Neural cell (in vitro differentiated cells): ENCODE results near the gene HSPB3. TPM values are rescaled to one million over a fixed set of nuclear protein-coding genes. Genes with fewer than 3 reads are reported as not detected.

Experiments
- H2AFZ ChIP-seq: fragments of 200-600, 300-800 bp; sonication (generic), shearing (Covaris generic); 2 replicates; pipeline ENCODE4 v1.6.0; 2014; ENCODE audit warnings: low read depth, mild to moderate bottlenecking, antibody characterized with exemption, low read length, moderate library complexity
- H3F3A ChIP-seq: fragments of 200-600 bp; shearing (Covaris generic); 2 replicates; pipeline ENCODE4 v1.6.1; 2016; ENCODE audit warnings: mild to moderate bottlenecking, moderate library complexity, mixed read lengths, antibody characterized with exemption, low read length; ENCODE audit not compliant: insufficient read depth, poor library complexity, severe bottlenecking
- H3K27ac ChIP-seq: fragments of 200-600, 300-800 bp; sonication (generic), shearing (Covaris generic); 2 replicates; pipeline ENCODE4 v1.5.1; 2014; ENCODE audit warnings: mild to moderate bottlenecking, low read length, moderate library complexity
- H3K27me3 ChIP-seq: fragments of 300-800, 200-600 bp; sonication (generic), shearing (Covaris generic); 2 replicates; pipeline ENCODE4 v1.6.0; 2014; ENCODE audit warnings: mild to moderate bottlenecking, low read depth, low read length, moderate library complexity; ENCODE audit not compliant: insufficient read depth
- H3K36me3 ChIP-seq: fragments of 300-800, 200-600 bp; sonication (generic), shearing (Covaris generic); 2 replicates; pipeline ENCODE4 v1.5.1; 2014; ENCODE audit warnings: mild to moderate bottlenecking, antibody characterized with exemption, low read length, moderate library complexity; ENCODE audit not compliant: insufficient read depth
- H3K4me2 ChIP-seq: fragments of 300-800, 200-600 bp; sonication (generic), shearing (Covaris generic); 2 replicates; pipeline ENCODE4 v1.6.0; 2014; ENCODE audit warnings: mild to moderate bottlenecking, low read length
- H3K4me3 ChIP-seq: fragments of 300-800, 200-600 bp; sonication (generic), shearing (Covaris generic); 2 replicates; pipeline ENCODE4 v1.5.1; 2014; ENCODE audit warnings: mild to moderate bottlenecking, low read length, moderate library complexity
- H3K79me2 ChIP-seq: fragments of 200-600 bp; shearing (Covaris generic); replicated peaks from 2 replicates; pipeline ENCODE4 v1.6.0; 2014; ENCODE audit warnings: mild to moderate bottlenecking, low read length, moderate library complexity; ENCODE audit not compliant: insufficient read depth
- H3K9ac ChIP-seq: fragments of 300-800, 200-600 bp; sonication (generic), shearing (Covaris generic); 2 replicates; pipeline ENCODE4 v1.6.1; 2016; ENCODE audit warnings: mild to moderate bottlenecking, low read length, mixed read lengths
- H3K9me2 ChIP-seq: fragments of 200-600 bp; shearing (Covaris generic); 2 replicates; pipeline ENCODE4 v1.6.1; 2016; ENCODE audit warnings: mild to moderate bottlenecking, low read length, mixed read lengths; ENCODE audit not compliant: insufficient read depth
- H3K9me3 ChIP-seq: fragments of 200-600, 300-800 bp; sonication (generic), shearing (Covaris generic); 2 replicates; pipeline ENCODE4 v1.6.1; 2016; ENCODE audit warnings: mild to moderate bottlenecking, mixed run types, low read length, moderate library complexity, mixed read lengths
- H4K20me1 ChIP-seq: fragments of 200-600 bp; shearing (Covaris generic); 2 replicates; pipeline ENCODE4 v1.6.1; 2016; ENCODE audit warnings: mild to moderate bottlenecking, mixed run types; ENCODE audit not compliant: insufficient read depth
- CTCF ChIP-seq: fragments of 450-650 bp; IDR thresholded peaks from 2 replicates; pipeline ENCODE4 v1.5.1; 2014; ENCODE audit warnings: antibody characterized with exemption, mild to moderate bottlenecking, moderate library complexity; ENCODE audit not compliant: poor library complexity, severe bottlenecking
- EP300 ChIP-seq: fragments of 450-650 bp; conservative IDR thresholded peaks from 2 replicates; pipeline ENCODE4 v1.6.1; 2014; ENCODE audit warnings: antibody characterized with exemption, mild to moderate bottlenecking, moderate library complexity; ENCODE audit not compliant: poor library complexity, severe bottlenecking
- EZH2 ChIP-seq: fragments of 200-600, 300-800 bp; shearing (Covaris generic), sonication (generic); IDR thresholded peaks from 2 replicates; pipeline ENCODE4 v1.6.1; 2014; ENCODE audit warnings: antibody characterized with exemption, low read length, borderline replicate concordance, mild to moderate bottlenecking; ENCODE audit not compliant: insufficient read depth, poor library complexity, severe bottlenecking
- MXI1 ChIP-seq: fragments of 450-650 bp; conservative IDR thresholded peaks from 2 replicates; pipeline ENCODE4 v1.6.1; 2014; ENCODE audit warnings: antibody characterized with exemption, mild to moderate bottlenecking; ENCODE audit not compliant: poor library complexity, severe bottlenecking
- POLR2AphosphoS5 ChIP-seq: IDR thresholded peaks from 2 replicates; pipeline ENCODE4 v1.6.1; 2012
- RAD21 ChIP-seq: fragments of 450-650 bp; conservative IDR thresholded peaks from 2 replicates; pipeline ENCODE4 v1.6.1; 2014; ENCODE audit warnings: antibody characterized with exemption, mild to moderate bottlenecking, moderate library complexity
- REST ChIP-seq: IDR thresholded peaks from 2 replicates; pipeline ENCODE4 v1.6.1; 2012; ENCODE audit warnings: borderline replicate concordance
- SMC3 ChIP-seq: fragments of 450-650 bp; conservative IDR thresholded peaks from 2 replicates; pipeline ENCODE4 v1.6.1; 2014; ENCODE audit warnings: antibody characterized with exemption, mild to moderate bottlenecking, moderate library complexity; ENCODE audit not compliant: poor library complexity
- TAF1 ChIP-seq: IDR thresholded peaks from 2 replicates; pipeline ENCODE4 v1.6.1; 2012; ENCODE audit warnings: low read depth
- polyA plus RNA-seq: library from polyadenylated mRNA; depleted of rRNA; stranded (reverse); fragments of >200 nt; gene quantifications from 2 replicates; pipeline ENCODE4 v1.2.3, GENCODE V29; 2014

The HSPB3 gene
- polyA plus RNA-seq, 1 donor from 2014 or later: not detected

- H3K27me3 ChIP-seq: no peaks in the 10 kb centered on the region
- H3F3A ChIP-seq: no peaks in the 10 kb centered on the region
- no peak overlapping the region for H3K27ac ChIP-seq
- no peak overlapping the region for H3K4me2 ChIP-seq
- H3K36me3 ChIP-seq: no peaks in the 10 kb centered on the region
- no peak overlapping the region for H3K9ac ChIP-seq
- H4K20me1 ChIP-seq: no peaks in the 10 kb centered on the region
- H3K4me3 ChIP-seq: no peak overlapping the region
- H3K79me2 ChIP-seq: no peaks in the 10 kb centered on the region
- H2AFZ ChIP-seq: no peak overlapping the region
- H3K9me3 ChIP-seq: no peaks in the 10 kb centered on the region
- TF ChIP-seq EZH2 (no peak), REST (no peak), MXI1 (no peak), CTCF (no peak)
- H3K9me2 ChIP-seq: no peaks in the 10 kb centered on the region
These were observed 42.6 kb upstream of the HSPB3 start for GRCh38 chr5:54412913-54413312.

DNA sequence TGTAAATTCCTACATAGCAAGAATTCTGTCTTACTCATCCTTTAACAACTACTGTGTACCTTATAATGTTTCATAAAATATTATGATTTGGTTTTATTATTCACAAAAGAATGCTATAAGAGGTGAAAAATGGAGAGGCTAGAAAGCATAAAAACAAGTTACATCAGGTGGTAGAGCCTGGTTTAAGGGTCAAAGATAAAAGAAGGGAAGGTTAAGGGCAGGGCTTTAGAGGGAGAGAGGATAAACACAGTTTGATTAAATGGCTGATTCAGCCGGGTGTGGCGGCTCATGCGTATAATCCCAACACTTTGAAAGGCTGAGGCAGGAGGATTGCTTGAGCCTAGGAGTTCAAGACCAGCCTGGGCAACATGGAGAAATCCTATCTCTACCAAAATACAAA is 40.4 kb upstream of the HSPB3 start:
- Histone ChIP-seq H4K20me1 (no peaks in the 10 kb centered on the region), H3K27ac (no peak overlapping the region), H3F3A (no peaks in the 10 kb centered on the region), H3K79me2 (no peaks in the 10 kb centered on the region), H3K4me2 (no peak overlapping the region), H3K36me3 (no peaks in the 10 kb centered on the region), H3K4me3 (no peak overlapping the region), H2AFZ (no peak overlapping the region), H3K27me3 (no peaks in the 10 kb centered on the region), H3K9ac (no peak overlapping the region), H3K9me2 (no peaks in the 10 kb centered on the region), H3K9me3 (no peaks in the 10 kb centered on the region)
- no peak for TF ChIP-seq SMC3
- no peak for TF ChIP-seq REST
- TF ChIP-seq RAD21: no peak
- TF ChIP-seq TAF1: no peak
- TF ChIP-seq MXI1: no peak
- no peak for TF ChIP-seq POLR2AphosphoS5
- TF ChIP-seq EP300: no peak
- TF ChIP-seq CTCF: no peak
- no peak for TF ChIP-seq EZH2
